Measurements from ENCODE around the gene SOSTDC1.

The SOSTDC1 gene

DNA sequence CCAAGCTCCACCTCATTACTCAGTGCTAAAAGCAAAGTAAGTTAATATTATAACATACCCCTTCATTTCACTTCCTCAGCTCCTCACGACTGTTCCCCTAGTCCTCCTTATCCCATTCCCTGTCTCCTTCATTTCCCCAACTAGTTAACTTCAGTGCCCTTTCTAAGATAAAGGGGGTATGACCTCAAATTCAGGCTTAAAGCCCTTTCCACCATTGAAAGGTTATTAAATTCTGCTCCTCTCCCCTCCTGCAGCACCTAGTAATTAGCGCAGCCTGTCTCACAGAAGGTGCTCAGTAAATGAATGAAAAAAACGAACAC lies 45.2 kb downstream of the SOSTDC1 start:
- H3K9ac ChIP-seq (ENCODE audit: low read depth, low read length) = peak overlapping the region; percentile 65
- H3K4me1 ChIP-seq (ENCODE audit: insufficient read depth, low read length) = peaks cover 7% of the 10 kb centered on the region
- no peaks in the 10 kb centered on the region for H3K36me3 ChIP-seq (ENCODE audit: insufficient read depth, low read length)

DNA sequence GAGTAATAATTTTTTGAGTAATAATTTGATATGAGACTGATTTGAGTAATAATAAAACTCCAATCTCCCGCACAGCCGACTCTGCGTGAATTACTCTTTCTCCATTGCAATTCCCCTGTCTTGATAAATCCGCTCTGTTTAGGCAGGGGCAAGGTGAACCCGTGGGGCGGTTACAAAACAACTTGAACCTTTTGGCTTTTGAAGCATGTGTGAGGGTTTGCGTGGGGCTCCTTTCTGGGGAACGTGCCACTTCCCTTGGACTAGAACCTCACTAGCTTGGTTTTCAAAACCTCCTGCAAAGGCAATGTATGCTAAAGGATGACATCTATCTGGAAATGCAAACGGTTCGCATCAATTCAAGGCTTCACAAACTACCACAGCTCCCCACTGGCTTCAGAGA lies 45.7 kb downstream of the SOSTDC1 start:
- peaks cover 7% of the 10 kb centered on the region for H3K4me1 ChIP-seq (ENCODE audit: insufficient read depth, low read length)
- H3K9me3 ChIP-seq (ENCODE audit: control insufficient read depth, insufficient read depth, low read length) = no peaks in the 10 kb centered on the region
- H3K9ac ChIP-seq (ENCODE audit: low read depth, low read length) = peak overlapping the region; percentile 65; the same call in 1 of the 2 replicates
- no peaks in the 10 kb centered on the region for H3K36me3 ChIP-seq (ENCODE audit: insufficient read depth, low read length)

More for the DNA sequence above, 45.2 kb downstream of the SOSTDC1 start:
- H3K9me3 ChIP-seq (ENCODE audit: control insufficient read depth, insufficient read depth, low read length) = no peaks in the 10 kb centered on the region

DNA sequence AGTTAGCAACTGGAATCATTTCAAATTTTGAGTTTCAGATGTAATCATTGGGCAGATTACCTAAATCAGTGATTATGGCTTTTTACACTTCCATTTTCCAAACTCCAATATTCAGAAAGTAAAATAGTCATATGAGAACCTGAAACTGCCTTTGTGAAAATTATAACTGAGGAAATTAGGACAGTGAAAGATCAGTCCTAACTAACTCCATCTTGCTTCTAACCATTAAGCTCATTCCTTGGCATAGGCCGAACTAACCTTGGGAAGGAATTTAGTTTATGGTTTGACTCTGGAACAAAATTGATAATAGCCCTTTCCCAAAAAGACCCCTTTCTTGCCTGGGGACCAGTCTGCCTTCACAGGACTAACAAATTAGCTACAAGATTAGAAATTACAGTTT lies 46.4 kb downstream of the SOSTDC1 start:
- no peaks in the 10 kb centered on the region for H3K9me3 ChIP-seq (ENCODE audit: control insufficient read depth, insufficient read depth, low read length)
- no peaks in the 10 kb centered on the region for H3K36me3 ChIP-seq (ENCODE audit: insufficient read depth, low read length)
- peaks cover 7% of the 10 kb centered on the region for H3K4me1 ChIP-seq (ENCODE audit: insufficient read depth, low read length)
- H3K9ac ChIP-seq (ENCODE audit: low read depth, low read length) = no peak overlapping the region

DNA sequence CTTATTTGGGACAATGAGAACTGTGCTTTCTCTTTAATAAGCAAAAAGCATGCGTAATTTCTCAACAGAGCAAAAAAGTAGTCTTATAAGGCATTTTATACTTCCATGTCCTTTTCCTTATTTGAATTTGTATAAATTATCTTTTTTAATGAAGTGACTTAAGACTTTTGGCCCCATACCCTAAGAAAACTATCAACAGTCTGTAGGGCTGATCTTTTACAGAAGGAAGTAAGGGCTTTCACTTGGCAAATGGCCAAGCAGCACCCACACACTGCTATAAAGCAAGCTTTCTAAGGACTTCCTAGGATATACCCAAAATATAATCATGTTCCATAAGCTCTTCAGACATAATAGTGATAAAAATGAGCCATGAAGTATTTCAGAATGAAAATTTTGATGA lies 47.6 kb downstream of the SOSTDC1 start:
- Histone ChIP-seq H3K9ac (ENCODE audit: low read depth, low read length) (no peak overlapping the region), H3K4me1 (ENCODE audit: insufficient read depth, low read length) (peaks cover 7% of the 10 kb centered on the region), H3K9me3 (ENCODE audit: control insufficient read depth, insufficient read depth, low read length) (no peaks in the 10 kb centered on the region), H3K36me3 (ENCODE audit: insufficient read depth, low read length) (no peaks in the 10 kb centered on the region)

DNA sequence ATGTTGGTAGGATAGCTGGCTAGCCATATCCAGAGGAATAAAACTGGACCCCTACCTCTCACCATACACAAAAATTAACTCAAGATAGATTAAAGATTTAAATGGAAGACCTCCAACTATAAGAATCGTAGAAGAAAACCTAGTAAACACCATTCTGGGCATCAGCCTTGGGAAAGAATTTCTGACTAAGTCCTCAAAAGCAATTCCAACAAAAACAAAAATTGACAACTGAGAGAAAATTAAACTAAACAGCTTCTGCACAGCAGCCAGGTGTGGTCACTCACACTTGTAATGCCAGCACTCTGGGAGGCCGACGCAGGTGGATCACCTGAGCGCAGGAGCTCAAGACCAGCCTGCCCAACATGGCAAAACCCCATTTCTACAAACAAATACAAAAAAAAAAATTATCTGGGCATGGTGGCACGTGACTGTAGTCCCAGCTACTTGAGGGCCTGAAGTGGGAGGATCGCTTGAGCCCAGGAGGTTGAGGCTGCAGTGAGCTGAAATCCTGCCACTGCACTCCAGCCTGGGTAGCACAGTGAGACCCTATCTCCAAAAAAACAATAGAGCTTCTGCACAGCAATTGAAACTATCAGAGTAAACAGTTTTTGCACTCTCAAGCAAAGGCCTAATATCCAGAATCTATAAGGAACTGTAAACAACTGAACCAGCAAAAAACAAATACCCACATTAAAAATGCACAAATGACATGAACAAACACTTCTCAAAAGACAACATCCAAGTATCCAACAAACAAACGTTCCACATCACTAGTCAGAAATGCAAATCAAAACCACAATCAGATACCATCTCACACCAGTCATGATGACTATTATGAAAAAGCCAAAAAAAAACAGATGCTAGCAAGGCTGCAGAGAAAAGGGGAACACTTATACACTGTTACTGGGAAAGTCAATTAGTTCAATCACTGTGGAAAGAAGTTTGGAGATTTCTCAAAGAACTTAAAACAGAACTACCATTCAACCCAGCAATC lies 49.0 kb downstream of the SOSTDC1 start:
- H3K9ac ChIP-seq (ENCODE audit: low read depth, low read length) = no peak overlapping the region
- no peaks in the 10 kb centered on the region for H3K36me3 ChIP-seq (ENCODE audit: insufficient read depth, low read length)
- H3K4me1 ChIP-seq (ENCODE audit: insufficient read depth, low read length) = peaks cover under 1% of the 10 kb centered on the region; the same call in 1 of the 2 replicates
- H3K9me3 ChIP-seq (ENCODE audit: control insufficient read depth, insufficient read depth, low read length) = no peaks in the 10 kb centered on the region

DNA sequence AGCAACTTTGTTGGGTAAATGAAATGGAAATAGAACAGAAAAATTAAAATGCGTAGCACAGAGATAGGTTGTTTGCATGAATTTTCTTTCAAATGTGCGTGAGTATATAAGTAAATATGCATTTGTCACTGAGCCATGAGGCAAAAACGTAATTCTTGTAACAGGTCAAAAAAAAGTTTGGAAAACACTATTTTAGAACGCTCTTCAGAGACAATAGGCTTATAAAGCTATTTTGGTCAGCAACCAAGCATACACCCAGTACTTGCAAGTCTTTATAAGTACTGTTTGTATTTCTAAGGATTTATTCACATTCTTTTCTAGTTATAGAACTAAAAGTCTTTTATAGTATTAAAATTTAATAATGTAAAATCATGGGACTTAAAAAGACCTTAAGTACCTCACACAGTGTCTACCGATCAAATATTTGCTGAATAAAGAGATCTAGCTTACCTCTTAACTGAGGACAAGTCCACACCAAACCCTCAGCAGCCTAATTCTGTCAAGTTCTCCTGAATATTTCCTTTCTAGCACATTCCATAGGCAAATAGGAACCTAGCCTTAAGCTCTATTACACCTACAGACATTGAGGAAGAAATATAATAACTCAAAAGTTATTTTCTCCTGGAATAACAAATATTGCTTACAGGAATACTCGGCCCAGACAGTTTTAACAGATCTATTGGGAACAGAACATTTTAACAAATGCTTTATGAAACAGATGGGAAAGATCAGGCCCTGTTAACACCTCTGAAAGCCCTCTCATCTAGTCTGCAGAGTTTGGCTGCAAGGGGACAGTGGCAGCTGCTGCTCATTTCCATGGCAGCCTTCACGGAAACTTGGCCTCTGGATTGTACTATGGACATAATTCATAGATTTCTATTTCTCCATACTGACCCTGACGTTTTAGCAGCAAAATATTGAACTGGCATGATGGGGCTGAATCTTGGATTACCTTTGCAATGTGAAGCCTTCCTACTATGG lies 53.0 kb downstream of the SOSTDC1 start:
- H3K9me3 ChIP-seq (ENCODE audit: control insufficient read depth, insufficient read depth, low read length) = no peaks in the 10 kb centered on the region
- H3K9ac ChIP-seq (ENCODE audit: low read depth, low read length) = no peak overlapping the region
- no peaks in the 10 kb centered on the region for H3K4me1 ChIP-seq (ENCODE audit: insufficient read depth, low read length)

More for the DNA sequence above, 53.0 kb downstream of the SOSTDC1 start:
- H3K36me3 ChIP-seq (ENCODE audit: insufficient read depth, low read length) = no peaks in the 10 kb centered on the region

Data from ES-I3 (cell line).